ENCODE results near the gene SMIM36.

Gene SMIM36

GRCh38 chr17:55490376-55490775 is 20.9 kb downstream of the SMIM36 start:
- H3K27ac ChIP-seq = no peak overlapping the region
- no peak for DNase-seq (ENCODE audit: low spot score)
- TF ChIP-seq CTCF (conservative IDR thresholded peaks at IDR 0.05; ENCODE audit: low read depth) = no peak
- POLR2A ChIA-PET (ENCODE audit: low non-redundant PET) = no interaction called here
- CTCF ChIA-PET = no interaction called here

GRCh38 chr17:55487695-55488432 is 23.4 kb downstream of the SMIM36 start:
- POLR2A ChIA-PET (ENCODE audit: low non-redundant PET) = no interaction called here
- DNase-seq (ENCODE audit: low spot score) = no peak

GRCh38 chr17:55484575-55484974 is 26.7 kb downstream of the SMIM36 start:
- TF ChIP-seq CTCF (conservative IDR thresholded peaks at IDR 0.05; ENCODE audit: low read depth) = no peak
- ChIA-PET CTCF (interaction anchor here (1.0 kb wide), 1 partner anchor 66 kb away, joined by 3 read pairs; no protein-coding TSS in a partner anchor), POLR2A (ENCODE audit: low non-redundant PET) (interaction anchor here (0.6 kb wide), 1 partner anchor 18 kb away, joined by 3 read pairs; no protein-coding TSS in a partner anchor)
- DNase-seq (ENCODE audit: low spot score) = no peak
- H3K27ac ChIP-seq = no peak overlapping the region

More at GRCh38 chr17:55487695-55488432, 23.4 kb downstream of the SMIM36 start:
- TF ChIP-seq CTCF (conservative IDR thresholded peaks at IDR 0.05; ENCODE audit: low read depth) = no peak
- CTCF ChIA-PET = no interaction called here
- H3K27ac ChIP-seq = no peak overlapping the region

GRCh38 chr17:55482591-55483389 is 28.5 kb downstream of the SMIM36 start:
- no peak for DNase-seq (ENCODE audit: low spot score)
- ChIA-PET CTCF (no interaction called here), POLR2A (ENCODE audit: low non-redundant PET) (no interaction called here)
- H3K27ac ChIP-seq = no peak overlapping the region
- TF ChIP-seq CTCF (conservative IDR thresholded peaks at IDR 0.05; ENCODE audit: low read depth) = no peak

GRCh38 chr17:55480631-55481315 is 30.5 kb downstream of the SMIM36 start:
- no peak for DNase-seq (ENCODE audit: low spot score)
- H3K27ac ChIP-seq = no peak overlapping the region
- TF ChIP-seq CTCF (conservative IDR thresholded peaks at IDR 0.05; ENCODE audit: low read depth) = no peak
- ChIA-PET POLR2A (ENCODE audit: low non-redundant PET) (no interaction called here), CTCF (no interaction called here)

- CTCF ChIA-PET = no interaction called here
- no peak for DNase-seq (ENCODE audit: low spot score)
- TF ChIP-seq CTCF (conservative IDR thresholded peaks at IDR 0.05; ENCODE audit: low read depth) = no peak
- no peak overlapping the region for H3K27ac ChIP-seq
- POLR2A ChIA-PET (ENCODE audit: low non-redundant PET) = no interaction called here
These were observed 31.3 kb downstream of the SMIM36 start for GRCh38 chr17:55479903-55480302.
